Measurements from ENCODE around the gene LRMDA.

DNA sequence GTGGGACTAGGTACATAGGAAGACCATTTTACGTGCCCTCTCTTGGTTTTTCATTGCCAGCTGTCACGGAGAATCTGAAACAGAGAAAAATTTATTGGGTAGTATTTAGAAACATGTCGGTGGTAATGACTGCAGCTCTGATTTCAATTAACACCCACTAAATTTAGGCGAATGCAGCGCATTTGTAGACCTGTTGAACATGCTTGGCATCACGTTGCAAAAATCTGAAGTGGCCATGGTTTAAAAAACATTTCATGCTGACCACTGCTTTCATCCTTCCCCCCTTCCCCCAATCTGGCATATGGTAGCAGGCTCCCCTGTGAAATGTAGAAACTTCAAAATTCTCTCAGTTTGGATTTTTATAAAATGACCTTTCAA is 34.0 kb downstream of the LRMDA start:
- TF ChIP-seq CTCF (IDR thresholded peaks at IDR 0.05 in 2 of 3, conservative IDR thresholded peaks at IDR 0.05 in 1 of 3; ENCODE audit: borderline replicate concordance in 1 of 3, insufficient read depth in 1 of 3, low read depth in 2 of 3, low read length in 2 of 3) (no peak), EZH2 (IDR thresholded peaks at IDR 0.05) (no peak), ZFX (IDR thresholded peaks at IDR 0.05) (no peak), CBX3 (IDR thresholded peaks at IDR 0.05; ENCODE audit: low read depth) (no peak), EGR1 (IDR thresholded peaks at IDR 0.05; ENCODE audit: low read depth) (no peak), POLR2A (IDR thresholded peaks at IDR 0.05; ENCODE audit: borderline replicate concordance, extremely low read depth, insufficient read depth, insufficient read length) (no peak), POLR2AphosphoS5 (IDR thresholded peaks at IDR 0.05; ENCODE audit: low read depth, low read length) (no peak)
- TF ChIP-seq, protein P1, sequence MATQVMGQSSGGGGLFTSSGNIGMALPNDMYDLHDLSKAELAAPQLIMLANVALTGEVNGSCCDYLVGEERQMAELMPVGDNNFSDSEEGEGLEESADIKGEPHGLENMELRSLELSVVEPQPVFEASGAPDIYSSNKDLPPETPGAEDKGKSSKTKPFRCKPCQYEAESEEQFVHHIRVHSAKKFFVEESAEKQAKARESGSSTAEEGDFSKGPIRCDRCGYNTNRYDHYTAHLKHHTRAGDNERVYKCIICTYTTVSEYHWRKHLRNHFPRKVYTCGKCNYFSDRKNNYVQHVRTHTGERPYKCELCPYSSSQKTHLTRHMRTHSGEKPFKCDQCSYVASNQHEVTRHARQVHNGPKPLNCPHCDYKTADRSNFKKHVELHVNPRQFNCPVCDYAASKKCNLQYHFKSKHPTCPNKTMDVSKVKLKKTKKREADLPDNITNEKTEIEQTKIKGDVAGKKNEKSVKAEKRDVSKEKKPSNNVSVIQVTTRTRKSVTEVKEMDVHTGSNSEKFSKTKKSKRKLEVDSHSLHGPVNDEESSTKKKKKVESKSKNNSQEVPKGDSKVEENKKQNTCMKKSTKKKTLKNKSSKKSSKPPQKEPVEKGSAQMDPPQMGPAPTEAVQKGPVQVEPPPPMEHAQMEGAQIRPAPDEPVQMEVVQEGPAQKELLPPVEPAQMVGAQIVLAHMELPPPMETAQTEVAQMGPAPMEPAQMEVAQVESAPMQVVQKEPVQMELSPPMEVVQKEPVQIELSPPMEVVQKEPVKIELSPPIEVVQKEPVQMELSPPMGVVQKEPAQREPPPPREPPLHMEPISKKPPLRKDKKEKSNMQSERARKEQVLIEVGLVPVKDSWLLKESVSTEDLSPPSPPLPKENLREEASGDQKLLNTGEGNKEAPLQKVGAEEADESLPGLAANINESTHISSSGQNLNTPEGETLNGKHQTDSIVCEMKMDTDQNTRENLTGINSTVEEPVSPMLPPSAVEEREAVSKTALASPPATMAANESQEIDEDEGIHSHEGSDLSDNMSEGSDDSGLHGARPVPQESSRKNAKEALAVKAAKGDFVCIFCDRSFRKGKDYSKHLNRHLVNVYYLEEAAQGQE (IDR thresholded peaks at IDR 0.05; ENCODE audit: low read depth): no peak

All from HCT116 (cell line).